Measurements from ENCODE around the gene LRRC59. TPM values are rescaled to one million over a fixed set of nuclear protein-coding genes. Genes with fewer than 3 reads are reported as not detected.

Gene LRRC59
- total RNA-seq, 1 donor from 2014 or later = 73.9 TPM

- no peak overlapping the region for H3K4me3 Mint-ChIP-seq (ENCODE audit: unreplicated experiment)
- peaks cover 1% of the 10 kb centered on the region for H3K9me3 Mint-ChIP-seq (ENCODE audit: unreplicated experiment)
- DNase-seq = no peak
- no peak for TF ChIP-seq CTCF (IDR thresholded peaks at IDR 0.05; ENCODE audit: partially characterized antibody, unreplicated experiment)
- H3K4me1 Mint-ChIP-seq (ENCODE audit: low read depth, unreplicated experiment) = peaks cover 6% of the 10 kb centered on the region
- peaks cover 6% of the 10 kb centered on the region for H3K27me3 Mint-ChIP-seq (ENCODE audit: unreplicated experiment)
- no peaks in the 10 kb centered on the region for H3K36me3 Mint-ChIP-seq (ENCODE audit: unreplicated experiment)
- no peak overlapping the region for H3K27ac Mint-ChIP-seq (ENCODE audit: unreplicated experiment)
Measured at GRCh38 chr17:50394711-50395110, 2.6 kb downstream of the LRRC59 start.

- H3K4me3 Mint-ChIP-seq (ENCODE audit: unreplicated experiment) = no peak overlapping the region
Measured at GRCh38 chr17:50393700-50394099, 3.6 kb downstream of the LRRC59 start.

GRCh38 chr17:50392621-50393020 is 4.7 kb downstream of the LRRC59 start:
- H3K9me3 Mint-ChIP-seq (ENCODE audit: unreplicated experiment) = no peaks in the 10 kb centered on the region
- peaks cover 6% of the 10 kb centered on the region for H3K4me1 Mint-ChIP-seq (ENCODE audit: low read depth, unreplicated experiment)
- H3K4me3 Mint-ChIP-seq (ENCODE audit: unreplicated experiment) = no peak overlapping the region
- no peak for TF ChIP-seq CTCF (IDR thresholded peaks at IDR 0.05; ENCODE audit: partially characterized antibody, unreplicated experiment)
- no peak for DNase-seq
- no peak overlapping the region for H3K27ac Mint-ChIP-seq (ENCODE audit: unreplicated experiment)
- H3K36me3 Mint-ChIP-seq (ENCODE audit: unreplicated experiment) = no peaks in the 10 kb centered on the region
- H3K27me3 Mint-ChIP-seq (ENCODE audit: unreplicated experiment) = peaks cover 4% of the 10 kb centered on the region

More at GRCh38 chr17:50393700-50394099, 3.6 kb downstream of the LRRC59 start:
- no peak for TF ChIP-seq CTCF (IDR thresholded peaks at IDR 0.05; ENCODE audit: partially characterized antibody, unreplicated experiment)
- Mint-ChIP-seq H3K27me3 (ENCODE audit: unreplicated experiment) (peaks cover 6% of the 10 kb centered on the region), H3K9me3 (ENCODE audit: unreplicated experiment) (no peaks in the 10 kb centered on the region), H3K4me1 (ENCODE audit: low read depth, unreplicated experiment) (peaks cover 6% of the 10 kb centered on the region), H3K36me3 (ENCODE audit: unreplicated experiment) (no peaks in the 10 kb centered on the region), H3K27ac (ENCODE audit: unreplicated experiment) (no peak overlapping the region)
- DNase-seq = no peak

- no peak overlapping the region for H3K4me3 Mint-ChIP-seq (ENCODE audit: unreplicated experiment)
- H3K9me3 Mint-ChIP-seq (ENCODE audit: unreplicated experiment) = no peaks in the 10 kb centered on the region
- no peak for DNase-seq
- peaks cover 3% of the 10 kb centered on the region for H3K27me3 Mint-ChIP-seq (ENCODE audit: unreplicated experiment)
- no peak overlapping the region for H3K27ac Mint-ChIP-seq (ENCODE audit: unreplicated experiment)
- H3K36me3 Mint-ChIP-seq (ENCODE audit: unreplicated experiment) = no peaks in the 10 kb centered on the region
- H3K4me1 Mint-ChIP-seq (ENCODE audit: low read depth, unreplicated experiment) = peaks cover 2% of the 10 kb centered on the region
- no peak for TF ChIP-seq CTCF (IDR thresholded peaks at IDR 0.05; ENCODE audit: partially characterized antibody, unreplicated experiment)
Measured at GRCh38 chr17:50389534-50389933, 7.8 kb downstream of the LRRC59 start.

- Mint-ChIP-seq H3K36me3 (ENCODE audit: unreplicated experiment) (no peaks in the 10 kb centered on the region), H3K27ac (ENCODE audit: unreplicated experiment) (no peak overlapping the region), H3K27me3 (ENCODE audit: unreplicated experiment) (peaks cover 2% of the 10 kb centered on the region), H3K9me3 (ENCODE audit: unreplicated experiment) (no peaks in the 10 kb centered on the region), H3K4me1 (ENCODE audit: low read depth, unreplicated experiment) (peaks cover 2% of the 10 kb centered on the region), H3K4me3 (ENCODE audit: unreplicated experiment) (no peak overlapping the region)
- TF ChIP-seq CTCF (IDR thresholded peaks at IDR 0.05; ENCODE audit: partially characterized antibody, unreplicated experiment) = no peak
- no peak for DNase-seq
Measured at GRCh38 chr17:50388728-50389127, 8.6 kb downstream of the LRRC59 start.
